Right lobe of liver (tissue), 6 donors: ENCODE results near the gene HOXB5. TPM values are rescaled to one million over a fixed set of nuclear protein-coding genes. Genes with fewer than 3 reads are reported as not detected.

Experiments used
- ATAC-seq, 4 donors: fragments of 200-7000 bp; cut with Tn5 transposase; one replicate each; pipeline ENCODE4 v1.9.1; 2020; ENCODE audit warnings: mild to moderate bottlenecking in 4 of 4, moderate library complexity in 4 of 4
- DNase-seq, 3 donors: peaks; one replicate each; pipeline ENCODE4 v3.0.0-alpha.2; 2020
- H3K27ac ChIP-seq, 3 donors: fragments of 200-600 bp; one replicate each; pipeline ENCODE4 v1.8.0; 2022
- H3K27me3 ChIP-seq, 2 donors: fragments of 200-600 bp; one replicate each; pipeline ENCODE4 v1.8.0; 2022
- H3K36me3 ChIP-seq, 4 donors: fragments of 200-600 bp; sonication (generic) in 1 of 4; one replicate each; pipeline versions ENCODE4 v1.5.1 to v1.8.0; 2017 to 2022; ENCODE audit warnings: control low read depth in 1 of 4
- H3K4me1 ChIP-seq, 4 donors: fragments of 200-600 bp; sonication (generic) in 1 of 4; one replicate each; pipeline versions ENCODE4 v1.5.1 to v1.8.0; 2017 to 2022; ENCODE audit warnings: control low read depth in 1 of 4
- H3K4me3 ChIP-seq, 3 donors: fragments of 200-600 bp; one replicate each; pipeline ENCODE4 v1.8.0; 2022
- H3K9me3 ChIP-seq, 4 donors: fragments of 200-600 bp; sonication (generic) in 1 of 4; one replicate each; pipeline versions ENCODE4 v1.5.1 to v1.8.0; 2017 to 2022; ENCODE audit warnings: control low read depth in 1 of 4
- POLR2A ChIP-seq: fragments of 450-650 bp; IDR thresholded peaks from one replicate; pipeline ENCODE4 v1.6.1; 2017; ENCODE audit warnings: antibody characterized with exemption, mild to moderate bottlenecking
- WGBS: methylation state at CpG from one replicate; pipeline ENCODE4 v1.1.6; 2018; ENCODE audit warnings: low coverage, low lambda C conversion rate; ENCODE audit not compliant: insufficient coverage; ENCODE audit errors: missing lambda C conversion rate; 5-methylcytosine and 5-hydroxymethylcytosine counted together
- intact Hi-C, 2 donors: fragments of 100-400 bp; cut with DNase I; formaldehyde crosslinking; loops; one replicate each; pipeline versions ENCODE4 v1.11.2 to v1.14.1; 2022
- total RNA-seq, 6 experiments: library from RNA; depleted of rRNA in 2 of 6; stranded (reverse); fragments of >200 nt in 2 of 6; fragmentation: NEBNext Ultra II Directional in 3 of 6; extraction: Animal tissue kit (Norgen Biotek cat#: 25700) in 3 of 6; gene quantifications; one replicate each; pipeline versions ENCODE4 v1.1.0 to v1.2.4, GENCODE V29; 2016 to 2023
- TF ChIP-seq, protein P1 (sequence below), 4 donors: fragments of 200-600 bp in 3 of 4; fragments of 450-650 bp in 1 of 4; IDR thresholded peaks; one replicate each; pipeline versions ENCODE4 v1.5.1 to v1.8.0; 2016 to 2022; ENCODE audit warnings: antibody characterized with exemption in 4 of 4, mild to moderate bottlenecking in 2 of 4
- donor health status: DM: no; HTN: yes; CAD: no.
- donor health status: DM: no; HTN: no; CAD: no.
- donor health status: DM: no; HTN: no; CAD: no.
- donor health status: DM: no; HTN: yes; CAD: no.
- donor health status: DM: no; HTN: yes; CAD: no.

HOXB5 gene
- total RNA-seq, 6 experiments from 2014 or later, result 0.11 to 0.29 (median 0.19) TPM; not detected in 1

DNA sequence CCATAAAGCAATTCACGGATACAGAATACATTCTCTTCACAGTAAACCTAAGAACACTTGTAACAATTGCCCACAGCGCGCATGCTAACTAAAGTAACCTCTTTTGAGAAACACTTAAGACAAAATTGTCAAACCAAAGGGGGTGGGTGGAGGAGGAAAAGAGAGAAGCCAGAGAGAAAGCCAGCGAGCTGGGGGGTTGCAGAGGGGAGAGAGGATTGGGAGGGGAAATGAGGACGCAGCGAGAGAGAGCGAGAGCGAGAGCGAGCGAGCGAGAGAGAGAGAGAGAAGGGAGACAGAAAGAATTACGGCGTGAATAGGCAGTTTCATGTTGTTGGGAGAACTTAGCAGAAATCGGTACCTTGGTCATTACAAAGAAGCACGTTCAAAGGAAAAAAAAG lies 18.9 kb upstream of the HOXB5 start:
- H3K27me3 ChIP-seq, result peaks cover 35 to 79% of the 10 kb centered on the region in 2 donors
- TF ChIP-seq POLR2A, result no peak
- TF ChIP-seq, protein P1, sequence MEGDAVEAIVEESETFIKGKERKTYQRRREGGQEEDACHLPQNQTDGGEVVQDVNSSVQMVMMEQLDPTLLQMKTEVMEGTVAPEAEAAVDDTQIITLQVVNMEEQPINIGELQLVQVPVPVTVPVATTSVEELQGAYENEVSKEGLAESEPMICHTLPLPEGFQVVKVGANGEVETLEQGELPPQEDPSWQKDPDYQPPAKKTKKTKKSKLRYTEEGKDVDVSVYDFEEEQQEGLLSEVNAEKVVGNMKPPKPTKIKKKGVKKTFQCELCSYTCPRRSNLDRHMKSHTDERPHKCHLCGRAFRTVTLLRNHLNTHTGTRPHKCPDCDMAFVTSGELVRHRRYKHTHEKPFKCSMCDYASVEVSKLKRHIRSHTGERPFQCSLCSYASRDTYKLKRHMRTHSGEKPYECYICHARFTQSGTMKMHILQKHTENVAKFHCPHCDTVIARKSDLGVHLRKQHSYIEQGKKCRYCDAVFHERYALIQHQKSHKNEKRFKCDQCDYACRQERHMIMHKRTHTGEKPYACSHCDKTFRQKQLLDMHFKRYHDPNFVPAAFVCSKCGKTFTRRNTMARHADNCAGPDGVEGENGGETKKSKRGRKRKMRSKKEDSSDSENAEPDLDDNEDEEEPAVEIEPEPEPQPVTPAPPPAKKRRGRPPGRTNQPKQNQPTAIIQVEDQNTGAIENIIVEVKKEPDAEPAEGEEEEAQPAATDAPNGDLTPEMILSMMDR (IDR thresholded peaks at IDR 0.05), result no peak
- WGBS, result 7% methylated on average over 15 of the region's 15 CpGs
- H3K36me3 ChIP-seq, result no peaks in the 10 kb centered on the region
- H3K27ac ChIP-seq, result no peak overlapping the region
- DNase-seq (no peak), ATAC-seq (no peak)
- peaks cover 0 to 13% (median 2%) of the 10 kb centered on the region in 4 donors for H3K4me1 ChIP-seq
- intact Hi-C loops, result loop anchor here in 1 of 2 donors (10.0 kb wide), 1 partner anchor 268 kb away; no protein-coding TSS in a partner anchor
- H3K9me3 ChIP-seq, result no peaks in the 10 kb centered on the region
- no peak overlapping the region for H3K4me3 ChIP-seq

DNA sequence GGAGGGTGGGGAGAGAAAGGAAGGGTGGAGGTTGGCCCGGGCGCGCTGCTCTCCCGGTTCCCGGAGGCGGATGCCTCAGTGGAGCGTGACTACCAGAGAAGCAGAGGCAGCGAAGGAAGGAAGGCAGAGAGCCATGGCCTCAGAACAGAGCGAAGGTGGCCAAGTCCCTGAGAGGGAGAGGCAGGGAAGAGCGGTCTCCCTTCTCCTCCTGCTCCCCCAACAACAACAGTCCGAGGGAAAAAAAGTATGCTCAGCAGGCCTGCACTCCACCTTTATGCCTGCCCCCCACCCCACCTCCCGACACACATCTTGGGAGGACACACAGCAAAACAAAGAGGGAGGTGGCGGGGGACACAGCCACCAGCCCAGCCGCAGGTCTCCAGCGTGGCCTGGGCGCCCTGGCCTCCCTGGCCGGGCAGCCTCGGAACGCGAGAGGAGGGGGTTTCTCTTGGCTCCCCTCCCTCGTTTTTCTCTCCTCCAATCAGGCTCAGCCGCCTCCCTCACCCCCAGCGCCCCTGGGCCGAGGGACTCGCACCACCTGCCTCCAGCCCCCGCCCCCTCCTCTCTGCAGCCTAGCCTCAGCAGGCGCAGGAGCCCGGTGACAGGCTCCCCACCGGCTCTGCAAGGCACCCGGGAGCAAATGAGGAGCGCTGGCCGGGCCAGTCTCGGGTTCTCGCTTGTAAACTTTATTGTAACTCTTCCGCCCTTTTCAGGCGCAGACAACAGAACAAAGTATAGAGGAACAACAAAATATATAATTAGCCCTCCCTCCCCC lies 18.3 kb upstream of the HOXB5 start:
- Histone ChIP-seq H3K27me3 (peaks cover 35 to 78% of the 10 kb centered on the region in 2 donors), H3K9me3 (no peaks in the 10 kb centered on the region), H3K4me3 (peak overlapping the region in 1 of 3 donors; percentile 4), H3K27ac (no peak overlapping the region), H3K4me1 (peaks cover 0 to 13% (median 2%) of the 10 kb centered on the region in 4 donors), H3K36me3 (no peaks in the 10 kb centered on the region)
- peak in 1 of 4 donors; percentile 14 for ATAC-seq
- intact Hi-C loops, result loop anchor here in 1 of 2 donors (10.0 kb wide), 1 partner anchor 267 kb away; no protein-coding TSS in a partner anchor
- no peak for TF ChIP-seq POLR2A
- TF ChIP-seq, protein P1 (IDR thresholded peaks at IDR 0.05), result no peak
- DNase-seq, result no peak
- 4% methylated on average over 26 of the region's 36 CpGs for WGBS

- Histone ChIP-seq H3K27me3 (peaks cover 30 to 78% of the 10 kb centered on the region in 2 donors), H3K4me3 (peak overlapping the region; percentile 25 to 43 (median 29)), H3K36me3 (no peaks in the 10 kb centered on the region), H3K9me3 (no peaks in the 10 kb centered on the region), H3K4me1 (peaks cover 0 to 13% (median 2%) of the 10 kb centered on the region in 4 donors), H3K27ac (no peak overlapping the region)
- DNase-seq (no peak), ATAC-seq (peak in 1 of 4 donors; percentile 9)
- intact Hi-C loops, result loop anchor here in 1 of 2 donors (10.0 kb wide), 1 partner anchor 266 kb away; no protein-coding TSS in a partner anchor
- WGBS, result 5% methylated on average over 14 of the region's 22 CpGs
- TF ChIP-seq, protein P1 (IDR thresholded peaks at IDR 0.05), result no peak
- TF ChIP-seq POLR2A, result no peak
Measured at GRCh38 chr17:48611213-48611612, 17.6 kb upstream of the HOXB5 start.

DNA sequence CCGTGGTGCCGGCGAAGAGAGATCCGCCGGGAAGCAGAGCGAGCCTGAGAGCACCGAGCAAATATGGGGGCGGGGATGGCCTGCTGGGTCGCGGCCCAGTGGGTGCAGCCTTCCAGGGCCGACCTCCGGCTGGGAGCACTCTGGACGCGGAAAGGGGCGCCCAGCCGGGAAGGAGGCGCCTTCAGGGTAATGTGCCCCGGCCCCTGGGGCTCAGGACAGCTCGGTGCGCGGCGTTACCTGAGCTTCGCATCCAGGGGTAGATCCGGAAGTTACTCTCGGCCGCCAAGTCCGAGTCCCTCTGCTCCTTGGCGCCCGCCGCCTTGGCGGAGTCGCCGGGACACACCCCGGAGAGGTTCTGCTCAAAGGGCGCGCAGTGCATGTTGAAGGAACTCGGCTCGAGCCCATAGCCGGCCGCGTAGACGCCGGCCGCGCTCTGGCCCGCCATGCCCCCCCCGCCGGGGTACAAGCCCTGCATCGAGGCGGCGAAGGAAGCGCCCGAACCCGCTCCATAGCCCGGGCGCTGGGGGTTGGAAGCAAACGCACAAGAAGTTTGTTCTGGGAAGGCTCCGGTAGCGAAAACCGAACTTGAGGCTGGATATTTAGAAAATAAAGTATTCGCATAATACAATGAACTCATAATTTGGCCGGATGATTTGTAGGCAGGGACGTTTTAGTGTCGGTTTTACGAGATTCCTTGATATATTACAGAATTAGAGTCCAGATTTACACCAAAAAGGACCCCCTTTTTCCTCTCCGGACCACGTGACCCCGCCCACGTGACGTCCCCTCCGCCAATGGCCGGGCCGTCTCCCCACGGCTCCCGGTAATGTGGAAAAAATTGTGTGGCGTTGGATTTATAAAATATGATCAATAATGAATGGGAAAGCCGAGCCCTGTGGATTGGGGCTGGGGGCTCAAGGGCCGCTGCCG lies 17.0 kb upstream of the HOXB5 start, which contains the start of gene HOXB7:
TSS of gene HOXB7 (minus strand) at position 736 of the 930 bp plus-strand sequence. CDS start at position 637, 99 bp downstream.
- Histone ChIP-seq H3K4me1 (peaks cover 0 to 13% (median 2%) of the 10 kb centered on the region in 4 donors), H3K4me3 (peak within 1 kb of the TSS; percentile 25 to 43 (median 29)), H3K9me3 (no peaks in the 10 kb centered on the region), H3K27me3 (peaks cover 24 to 77% of the 10 kb centered on the region in 2 donors), H3K27ac (no peak within 1 kb of the TSS), H3K36me3 (no peaks in the 10 kb centered on the region)
- intact Hi-C loops, result loop anchor here in 1 of 2 donors (10.0 kb wide), 1 partner anchor 266 kb away; no protein-coding TSS in a partner anchor
- 3% methylated on average over 36 of the region's 79 CpGs for WGBS
- no peak for TF ChIP-seq POLR2A
- TF ChIP-seq, protein P1 (IDR thresholded peaks at IDR 0.05), result no peak
- ATAC-seq (peak; percentile 23 to 39 (median 38)), DNase-seq (no peak)
